K562 (cell line): ENCODE results near the gene CHRNA10. TPM values are rescaled to one million over a fixed set of nuclear protein-coding genes. Genes with fewer than 3 reads are reported as not detected.

Experiments used
- ATAC-seq: fragments of 200-7000 bp; cut with Tn5 transposase; 3 replicates; pipeline ENCODE4 v1.9.1; 2020; ENCODE audit warnings: moderate library complexity
- BruUV-seq: library from RNA; stranded (reverse); fragments of 400-500 nt; replicated peaks from 2 replicates; lab custom pipeline; 2021; lab: Mats Ljungman, UMichigan
- CTCF ChIA-PET: fragments of 300-600 bp; formaldehyde crosslinking; extraction: SDS; loops from one replicate; lab custom pipeline; 2021; ENCODE audit warnings: low intra/inter-chr PET ratio; lab: Yijun Ruan, JAX
- POLR2A ChIA-PET: fragments of 300-600, 350-650 bp; sonication (Branson Sonifier 250); formaldehyde crosslinking; extraction: SDS; loops from one replicate; lab custom pipeline; 2021; ENCODE audit warnings: antibody characterized with exemption, inconsistent platforms; lab: Yijun Ruan, JAX
- DNase-seq, 4 experiments: peaks; one replicate each; pipeline versions ENCODE4 v3.0.0 to v3.0.0-alpha.2; 2011 to 2018; ENCODE audit warnings: low spot score in 3 of 4, mixed read lengths in 3 of 4; ENCODE audit errors: extremely low read depth in 1 of 4
- FAIRE-seq: peaks from 2 replicates; lab custom pipeline; 2011; peaks lifted over from hg19 to GRCh38; lab: Jason Lieb, UNC
- H2AFZ ChIP-seq: 2 replicates; pipeline ENCODE4 v1.6.0; 2011; ENCODE audit warnings: low read depth, low read length, control low read depth, inconsistent platforms
- H3K27ac ChIP-seq: fragments of 200-600 bp; 3 replicates; pipeline ENCODE4 v1.8.0; 2011; ENCODE audit warnings: low read depth, mild to moderate bottlenecking, control low read depth, inconsistent platforms, low read length, moderate library complexity, mixed read lengths; ENCODE audit errors: extremely low read depth
- H3K27me3 ChIP-seq, 2 experiments: fragments of 300-600 bp in 1 of 2; 2 replicates in 1 of 2; 3 replicates in 1 of 2; pipeline versions ENCODE4 v1.6.0 to v1.8.0; 2011; ENCODE audit warnings: inconsistent platforms in 2 of 2, low read length in 2 of 2, mild to moderate bottlenecking in 1 of 2, mixed read lengths in 1 of 2, moderate library complexity in 1 of 2; ENCODE audit not compliant: control insufficient read depth in 2 of 2, insufficient read depth in 2 of 2
- H3K36me3 ChIP-seq: fragments of 300-600 bp; 3 replicates; pipeline ENCODE4 v1.8.0; 2011; ENCODE audit warnings: mild to moderate bottlenecking, low read length, inconsistent platforms; ENCODE audit not compliant: control insufficient read depth, insufficient read depth
- H3K4me1 ChIP-seq, 2 experiments: fragments of 200-600 bp in 1 of 2; replicated peaks in 1 of 2; 2 replicates in 1 of 2; 3 replicates in 1 of 2; pipeline versions ENCODE4 v1.5.1 to v1.8.0; 2011; ENCODE audit warnings: inconsistent platforms in 2 of 2, low read length in 2 of 2, mild to moderate bottlenecking in 1 of 2, mixed read lengths in 1 of 2, moderate library complexity in 1 of 2; ENCODE audit not compliant: control insufficient read depth in 2 of 2, insufficient read depth in 2 of 2
- H3K4me2 ChIP-seq: 2 replicates; pipeline ENCODE4 v1.6.1; 2011; ENCODE audit warnings: low read length, control low read depth, inconsistent platforms, mixed read lengths; ENCODE audit not compliant: insufficient read depth
- H3K4me3 ChIP-seq: fragments of 200-600 bp; sonication (generic), shearing (Covaris generic); 2 replicates; pipeline ENCODE4 v1.5.1; 2016; ENCODE audit warnings: control low read depth, inconsistent platforms
- H3K79me2 ChIP-seq: fragments of 200-600 bp; 3 replicates; pipeline ENCODE4 v1.8.0; 2011; ENCODE audit warnings: low read length, inconsistent platforms; ENCODE audit not compliant: control insufficient read depth, insufficient read depth
- H3K9ac ChIP-seq, 2 experiments: 2 replicates each; pipeline versions ENCODE4 v1.6.0 to v1.6.1; 2011; ENCODE audit warnings: low read depth in 2 of 2, low read length in 2 of 2, control low read depth in 1 of 2, inconsistent platforms in 1 of 2, mild to moderate bottlenecking in 1 of 2, mixed read lengths in 1 of 2; ENCODE audit not compliant: insufficient read depth in 1 of 2
- H3K9me1 ChIP-seq: one replicate; pipeline ENCODE4 v1.6.0; 2011; ENCODE audit warnings: inconsistent platforms, mild to moderate bottlenecking, low read length, moderate library complexity; ENCODE audit not compliant: control insufficient read depth, insufficient read depth
- H3K9me3 ChIP-seq: replicated peaks from 2 replicates; pipeline ENCODE4 v1.5.1; 2011; ENCODE audit warnings: low read depth, low read length, inconsistent platforms; ENCODE audit not compliant: control insufficient read depth, insufficient read depth
- H4K20me1 ChIP-seq: replicated peaks from 2 replicates; pipeline ENCODE4 v1.6.1; 2011; ENCODE audit warnings: low read length, inconsistent platforms, mixed read lengths; ENCODE audit not compliant: control insufficient read depth, insufficient read depth
- ARHGAP35 ChIP-seq: fragments of 450-650 bp; IDR thresholded peaks from 2 replicates; pipeline ENCODE4 v1.6.1; 2018; ENCODE audit not compliant: partially characterized antibody
- ASH1L ChIP-seq: fragments of 450-650 bp; IDR thresholded peaks from 2 replicates; pipeline ENCODE4 v1.6.1; 2018; ENCODE audit warnings: borderline replicate concordance, mild to moderate bottlenecking, low read depth; ENCODE audit not compliant: partially characterized antibody
- CBX5 ChIP-seq: IDR thresholded peaks from 2 replicates; pipeline ENCODE4 v1.6.1; 2014; ENCODE audit warnings: low read depth, borderline replicate concordance
- E4F1 ChIP-seq: fragments of 250-450 bp; sonication (Bioruptor Pico); IDR thresholded peaks from 2 replicates; pipeline ENCODE4 v1.5.0; 2021; ENCODE audit warnings: mild to moderate bottlenecking, borderline replicate concordance
- EP300 ChIP-seq: IDR thresholded peaks from 2 replicates; pipeline ENCODE4 v1.6.1; 2012; ENCODE audit warnings: low read length, improper control_type of control experiment
- HMBOX1 ChIP-seq: sonication (generic); IDR thresholded peaks from 2 replicates; pipeline ENCODE4 v1.6.1; 2016
- KAT2B ChIP-seq: IDR thresholded peaks from one replicate; pipeline ENCODE4 v1.6.1; 2012; ENCODE audit warnings: low read depth, mild to moderate bottlenecking, control low read depth, inconsistent platforms, low read length, moderate library complexity
- KLF6 ChIP-seq: fragments of 250-450 bp; sonication (Bioruptor Pico); IDR thresholded peaks from 2 replicates; pipeline ENCODE4 v1.4.0; 2020; ENCODE audit warnings: mild to moderate bottlenecking, moderate library complexity, borderline replicate concordance
- PCBP1 ChIP-seq: fragments of 200-400 bp; formaldehyde crosslinking; IDR thresholded peaks from 2 replicates; pipeline ENCODE4 v1.6.1; 2018; ENCODE audit warnings: mild to moderate bottlenecking, low read depth, low read length; ENCODE audit not compliant: poor library complexity, severe bottlenecking
- POLR2AphosphoS2 ChIP-seq: IDR thresholded peaks from 2 replicates; pipeline ENCODE4 v1.6.1; 2012; ENCODE audit warnings: low read length, improper control_type of control experiment
- POLR3G ChIP-seq: IDR thresholded peaks from 2 replicates; pipeline ENCODE4 v1.6.1; 2011; ENCODE audit not compliant: insufficient read length, insufficient replicate concordance; ENCODE audit errors: extremely low read depth
- RAD21 ChIP-seq, 2 experiments: fragments of 250-450 bp in 1 of 2; fragments of 450-650 bp in 1 of 2; sonication (Bioruptor Pico) in 1 of 2; formaldehyde crosslinking in 1 of 2; IDR thresholded peaks in 1 of 2; conservative IDR thresholded peaks in 1 of 2; 2 replicates each; pipeline versions ENCODE4 v1.4.0 to v1.8.0; 2020 to 2022; ENCODE audit warnings: mild to moderate bottlenecking in 2 of 2, moderate library complexity in 1 of 2
- SIN3B ChIP-seq: fragments of 450-650 bp; IDR thresholded peaks from 2 replicates; pipeline ENCODE4 v1.6.1; 2017; ENCODE audit warnings: low read depth, mild to moderate bottlenecking, moderate library complexity
- TCFL5 ChIP-seq: fragments of 250-450 bp; sonication (Bioruptor Pico); conservative IDR thresholded peaks from 2 replicates; pipeline ENCODE4 v1.6.1; 2021; ENCODE audit warnings: mild to moderate bottlenecking, moderate library complexity, matching md5 sums
- ZBTB12 ChIP-seq: fragments of 250-450 bp; sonication (Bioruptor Pico); IDR thresholded peaks from 2 replicates; pipeline ENCODE4 v1.4.0; 2020
- ZNF133 ChIP-seq: fragments of 250-450 bp; sonication (Bioruptor Pico); IDR thresholded peaks from 2 replicates; pipeline ENCODE4 v1.4.0; 2020; ENCODE audit warnings: mild to moderate bottlenecking
- WGBS: fragments of 100-300 bp; shearing (Covaris generic); methylation state at CpG from one replicate; pipeline ENCODE4 v1.1.6; 2016; ENCODE audit warnings: low coverage, mixed read lengths; ENCODE audit not compliant: insufficient coverage; ENCODE audit errors: missing lambda C conversion rate; 5-methylcytosine and 5-hydroxymethylcytosine counted together
- in situ Hi-C: fragments of 300-500 bp; cut with MboI; formaldehyde crosslinking; loops from 4 replicates; pipeline ENCODE4 v1.15.0; 2018; ENCODE audit warnings: inconsistent platforms, mixed read lengths
- intact Hi-C: fragments of 100-400 bp; cut with micrococcal nuclease; formaldehyde crosslinking; loops from 2 replicates; pipeline ENCODE4 v1.14.2; 2022
- polyA plus RNA-seq, 8 experiments: library from polyadenylated mRNA; depleted of rRNA in 4 of 8; stranded (reverse) in 5 of 8; unstranded in 3 of 8; fragments of >200 nt; fragmentation: Nextera tagmentation in 2 of 8; fragmentation: Illumina TruSeq in 1 of 8; extraction: Ambion mirVana in 2 of 8; extraction: Trizol in 1 of 8; gene quantifications; 2 replicates each; pipeline versions ENCODE4 v1.2.1 to v1.2.3, GENCODE V29; 2011 to 2014; ENCODE audit warnings: inconsistent platforms in 1 of 8, missing spikeins in 1 of 8
- total RNA-seq, 7 experiments: library from RNA; depleted of rRNA in 6 of 7; stranded (reverse); fragments of >200 nt in 6 of 7; fragmentation: Illumina TruSeq in 2 of 7; extraction: Trizol in 2 of 7; gene quantifications; 2 replicates each; pipeline versions ENCODE4 v1.2.1 to v1.2.3, GENCODE V29; 2011 to 2021; ENCODE audit warnings: low replicate concordance in 1 of 7

The CHRNA10 gene
- total and polyA plus RNA-seq, 9 of the 15 experiments (the other 6 are each of a cell fraction or from before 2014, with no cell fraction given): 0.35 to 1.9 (median 0.81) TPM

- no peak for ATAC-seq
- in situ Hi-C loops (no loop called here), intact Hi-C loops (no loop called here)
- Histone ChIP-seq H3K9ac (peak overlapping the region in 1 of 2 experiments; percentile 61; a peak in 1 of 4 replicates), H3K9me3 (peaks cover 3% of the 10 kb centered on the region; the same call in 1 of the 2 replicates), H3K4me3 (no peak overlapping the region), H2AFZ (0 out of 2 replicates have a peak overlapping the region, but pooled peaks have one; percentile 72), H3K4me1 (peaks cover 21 to 29% of the 10 kb centered on the region in 2 experiments; a peak in 4 of 5 replicates), H3K27ac (no peak overlapping the region), H3K36me3 (no peaks in the 10 kb centered on the region), H4K20me1 (no peaks in the 10 kb centered on the region), H3K9me1 (no peaks in the 10 kb centered on the region), H3K4me2 (no peak overlapping the region), H3K27me3 (peaks cover 11 to 34% of the 10 kb centered on the region in 2 experiments), H3K79me2 (no peaks in the 10 kb centered on the region)
- CTCF ChIA-PET: no interaction called here
- no TSS peak for BruUV-seq
- DNase-seq: no peak
- FAIRE-seq: no peak
- WGBS: 12% methylated on average over 8 of the region's 8 CpGs
- POLR2A ChIA-PET: no interaction called here
- TF ChIP-seq ZNF133 (CRISPR knock-in tag) (no peak), ARHGAP35 (no peak), ZBTB12 (no peak), CBX5 (no peak), E4F1 (no peak), KLF6 (CRISPR knock-in tag) (no peak), ASH1L (no peak), KAT2B (no peak), EP300 (no peak), HMBOX1 (no peak), POLR3G (no peak), RAD21 (CRISPR knock-in tag; conservative IDR thresholded peaks at IDR 0.05 in 1 of 2, IDR thresholded peaks at IDR 0.05 in 1 of 2) (no peak), POLR2AphosphoS2 (no peak), TCFL5 (CRISPR knock-in tag) (no peak), SIN3B (no peak), PCBP1 (no peak)
These were observed 30.0 kb downstream of the CHRNA10 start for GRCh38 chr11:3641191-3641590.
